SK-N-SH (cell line): ENCODE results near the gene ATXN7L3. TPM values are rescaled to one million over a fixed set of nuclear protein-coding genes. Genes with fewer than 3 reads are reported as not detected.

Source experiments
- CTCF ChIA-PET: fragments of 300-600, 350-600 bp; formaldehyde crosslinking; extraction: SDS; loops from one replicate; lab custom pipeline; 2021; lab: Yijun Ruan, JAX
- POLR2A ChIA-PET: fragments of 350-600 bp; sonication (Branson Sonifier 250); formaldehyde crosslinking; extraction: SDS; loops from one replicate; lab custom pipeline; 2020; ENCODE audit warnings: antibody characterized with exemption, inconsistent platforms; lab: Yijun Ruan, JAX
- DNase-seq: peaks from one replicate; pipeline ENCODE4 v3.0.0; 2012
- H2AFZ ChIP-seq: fragments of 200-600 bp; sonication (generic); 2 replicates; pipeline ENCODE4 v1.8.1; 2016; ENCODE audit warnings: antibody characterized with exemption, mild to moderate bottlenecking, low read depth
- H3F3A ChIP-seq: fragments of 200-600 bp; sonication (generic); replicated peaks from 2 replicates; pipeline ENCODE3; 2016; ENCODE audit warnings: antibody characterized with exemption, mild to moderate bottlenecking; ENCODE audit not compliant: insufficient read depth
- H3K27ac ChIP-seq, 2 experiments: fragments of 200-500 bp in 1 of 2; fragments of 200-600 bp in 1 of 2; sonication (Bioruptor generic) in 1 of 2; sonication (generic), shearing (Covaris generic) in 1 of 2; 2 replicates each; pipeline versions ENCODE4 v1.5.1 to v1.6.1; 2014 to 2016; ENCODE audit warnings: low read depth in 2 of 2, inconsistent platforms in 1 of 2, low read length in 1 of 2, mild to moderate bottlenecking in 1 of 2, mixed read lengths in 1 of 2
- H3K27me3 ChIP-seq: fragments of 200-600 bp; sonication (generic), shearing (Covaris generic); 2 replicates; pipeline ENCODE4 v1.6.1; 2016; ENCODE audit warnings: mixed run types; ENCODE audit not compliant: insufficient read depth
- H3K36me3 ChIP-seq, 2 experiments: fragments of 200-500 bp in 1 of 2; fragments of 200-600 bp in 1 of 2; sonication (Bioruptor generic) in 1 of 2; sonication (generic) in 1 of 2; replicated peaks in 1 of 2; 2 replicates each; pipeline versions ENCODE3 to v1.5.1; 2014 to 2016; ENCODE audit warnings: low read length in 1 of 2, mild to moderate bottlenecking in 1 of 2; ENCODE audit not compliant: insufficient read depth in 2 of 2, control insufficient read depth in 1 of 2
- H3K4me1 ChIP-seq, 2 experiments: fragments of 200-500 bp in 1 of 2; fragments of 200-600 bp in 1 of 2; sonication (Bioruptor generic) in 1 of 2; sonication (generic), shearing (Covaris generic) in 1 of 2; 2 replicates each; pipeline versions ENCODE4 v1.5.1 to v1.6.1; 2014 to 2016; ENCODE audit warnings: low read depth in 1 of 2, low read length in 1 of 2, mixed run types in 1 of 2; ENCODE audit not compliant: insufficient read depth in 2 of 2, control insufficient read depth in 1 of 2
- H3K4me2 ChIP-seq: fragments of 200-600 bp; sonication (generic), shearing (Covaris generic); 2 replicates; pipeline ENCODE4 v1.6.1; 2017; ENCODE audit warnings: mixed run types
- H3K4me3 ChIP-seq, 2 experiments: fragments of 200-500 bp in 1 of 2; fragments of 200-600 bp in 1 of 2; sonication (Bioruptor generic) in 1 of 2; sonication (generic), shearing (Covaris generic) in 1 of 2; 2 replicates each; pipeline versions ENCODE4 v1.5.1 to v1.8.1; 2014 to 2016; ENCODE audit warnings: low read depth in 2 of 2, inconsistent platforms in 1 of 2, low read length in 1 of 2, mild to moderate bottlenecking in 1 of 2, mixed read lengths in 1 of 2, moderate library complexity in 1 of 2
- H3K79me2 ChIP-seq: fragments of 200-600 bp; sonication (generic); 2 replicates; pipeline ENCODE4 v1.8.1; 2017; ENCODE audit warnings: mild to moderate bottlenecking; ENCODE audit not compliant: insufficient read depth
- H3K9ac ChIP-seq: fragments of 200-600 bp; sonication (generic); 2 replicates; pipeline ENCODE4 v1.6.1; 2017; ENCODE audit warnings: mixed run types
- H3K9me2 ChIP-seq: fragments of 200-600 bp; sonication (generic); 2 replicates; pipeline ENCODE4 v1.6.1; 2017; ENCODE audit warnings: mixed run types
- H3K9me3 ChIP-seq: fragments of 200-600 bp; sonication (generic); 2 replicates; pipeline ENCODE4 v1.6.1; 2017; ENCODE audit warnings: mixed run types, mild to moderate bottlenecking, moderate library complexity
- H4K20me1 ChIP-seq: fragments of 200-600 bp; sonication (generic); 2 replicates; pipeline ENCODE4 v1.6.1; 2017; ENCODE audit warnings: mild to moderate bottlenecking, mixed run types; ENCODE audit not compliant: insufficient read depth
- ELF1 ChIP-seq: IDR thresholded peaks from 2 replicates; pipeline ENCODE4 v1.4.0; 2012
- EZH2phosphoT487 ChIP-seq: fragments of 200-600 bp; sonication (generic); IDR thresholded peaks from 2 replicates; pipeline ENCODE4 v1.6.1; 2017; ENCODE audit warnings: low read depth, mixed run types, mild to moderate bottlenecking, antibody characterized with exemption, moderate library complexity, borderline replicate concordance
- FOXM1 ChIP-seq: IDR thresholded peaks from 2 replicates; pipeline ENCODE4 v1.4.0; 2012; ENCODE audit warnings: low read depth, mild to moderate bottlenecking
- GABPA ChIP-seq: IDR thresholded peaks from 2 replicates; pipeline ENCODE4 v1.4.0; 2012; ENCODE audit warnings: low read depth, mild to moderate bottlenecking
- GATA2 ChIP-seq: sonication (generic); formaldehyde crosslinking; IDR thresholded peaks from 2 replicates; pipeline ENCODE4 v1.5.0; 2020; ENCODE audit warnings: mild to moderate bottlenecking, missing genetic modification reagents
- JUND ChIP-seq: IDR thresholded peaks from 2 replicates; pipeline ENCODE4 v1.4.0; 2012
- POLR2AphosphoS5 ChIP-seq: IDR thresholded peaks from 2 replicates; pipeline ENCODE4 v1.6.1; 2012; ENCODE audit warnings: low read depth, low read length
- RAD21 ChIP-seq: IDR thresholded peaks from 2 replicates; pipeline ENCODE4 v1.6.1; 2012; ENCODE audit warnings: mild to moderate bottlenecking, low read length
- RFX5 ChIP-seq: IDR thresholded peaks from 2 replicates; pipeline ENCODE4 v1.6.1; 2012; ENCODE audit warnings: mild to moderate bottlenecking, improper control_type of control experiment, low read length
- RXRA ChIP-seq: IDR thresholded peaks from 2 replicates; pipeline ENCODE4 v1.4.0; 2012; ENCODE audit warnings: low read depth, mild to moderate bottlenecking, borderline replicate concordance
- TCF12 ChIP-seq: IDR thresholded peaks from 2 replicates; pipeline ENCODE4 v1.4.0; 2012
- USF1 ChIP-seq: IDR thresholded peaks from 2 replicates; pipeline ENCODE4 v1.4.0; 2012; ENCODE audit warnings: low read depth, borderline replicate concordance
- ZBTB33 ChIP-seq: IDR thresholded peaks from 2 replicates; pipeline ENCODE4 v1.4.0; 2012; ENCODE audit warnings: low read depth, borderline replicate concordance
- WGBS: methylation state at CpG from one replicate; pipeline ENCODE4 v1.1.6; 2017; ENCODE audit warnings: low lambda C conversion rate; 5-methylcytosine and 5-hydroxymethylcytosine counted together
- polyA plus RNA-seq, 3 experiments: library from polyadenylated mRNA; depleted of rRNA; stranded (reverse); fragments of >200 nt; gene quantifications; 2 replicates each; pipeline ENCODE4 v1.2.3, GENCODE V29; 2012

ATXN7L3 gene
- polyA plus RNA-seq, 1 of the 3 experiments (the other 2 are of a cell fraction): 47.7 TPM

GRCh38 chr17:44167181-44167861 is 32.4 kb downstream of the ATXN7L3 start:
- Histone ChIP-seq H3K36me3 (no peaks in the 10 kb centered on the region), H4K20me1 (no peaks in the 10 kb centered on the region), H3K9me3 (no peaks in the 10 kb centered on the region), H3K9me2 (no peaks in the 10 kb centered on the region), H3K9ac (no peak overlapping the region), H3K4me1 (peaks cover 7 to 11% of the 10 kb centered on the region in 2 experiments; a peak in 1 of 4 replicates), H3K4me2 (no peak overlapping the region), H3K27ac (no peak overlapping the region), H2AFZ (no peak overlapping the region), H3K4me3 (no peak overlapping the region), H3K79me2 (no peaks in the 10 kb centered on the region), H3K27me3 (no peaks in the 10 kb centered on the region)
- ChIA-PET CTCF (interaction anchor here (0.8 to 2.9 kb wide), 9 partner anchors 8 to 259 kb away, joined by 3 to 31 read pairs (median 5); partner anchors contain the start of genes HROB and TMUB2), POLR2A (interaction anchor here (1.4 to 1.9 kb wide), 2 partner anchors 25 to 84 kb away, joined by 4 to 6 read pairs; no protein-coding TSS in a partner anchor)
- DNase-seq: no peak
- 91% methylated on average over 5 of the region's 7 CpGs for WGBS
- TF ChIP-seq TCF12: no peak
- no peak for TF ChIP-seq POLR2AphosphoS5
- no peak for TF ChIP-seq USF1
- TF ChIP-seq RFX5: no peak
- TF ChIP-seq EZH2phosphoT487: no peak
- no peak for TF ChIP-seq GABPA
- TF ChIP-seq RAD21: no peak
- TF ChIP-seq RXRA: no peak
- no peak for TF ChIP-seq GATA2 (CRISPR knock-in tag)
- TF ChIP-seq, all 33 proteins: peak for 0
- peaks cover 5% of the 10 kb centered on the region for H3F3A ChIP-seq

- Histone ChIP-seq H3K79me2 (no peaks in the 10 kb centered on the region), H3K9ac (no peak overlapping the region), H3K36me3 (no peaks in the 10 kb centered on the region), H3K27ac (no peak overlapping the region), H3F3A (peaks cover 3% of the 10 kb centered on the region), H3K27me3 (no peaks in the 10 kb centered on the region)
- WGBS: 100% methylated on average over 1 of the region's 1 CpG
- TF ChIP-seq JUND: no peak
- no peak for TF ChIP-seq ELF1
- TF ChIP-seq GABPA: no peak
- no peak for TF ChIP-seq RAD21
- TF ChIP-seq TCF12: no peak
- TF ChIP-seq ZBTB33: no peak
- TF ChIP-seq FOXM1: no peak
- TF ChIP-seq, all 33 proteins: peak for 0
- Histone ChIP-seq H3K4me3 (no peak overlapping the region), H2AFZ (no peak overlapping the region), H4K20me1 (no peaks in the 10 kb centered on the region), H3K9me2 (no peaks in the 10 kb centered on the region), H3K4me1 (peaks cover 0 to 3% of the 10 kb centered on the region in 2 experiments; a peak in 1 of 4 replicates), H3K4me2 (no peak overlapping the region), H3K9me3 (no peaks in the 10 kb centered on the region)
- ChIA-PET POLR2A (no interaction called here), CTCF (interaction anchor here (1.8 kb wide), 1 partner anchor 14 kb away, joined by 8 read pairs; no protein-coding TSS in a partner anchor)
- no peak for DNase-seq
Observed at GRCh38 chr17:44164476-44164875, 35.2 kb downstream of the ATXN7L3 start.
